ENCODE results near the gene MPPED2. TPM values are rescaled to one million over a fixed set of nuclear protein-coding genes. Genes with fewer than 3 reads are reported as not detected.

MPPED2 gene
- total and polyA plus RNA-seq, 2 experiments from 2014 or later = 7.0 to 7.6 TPM

- Histone ChIP-seq H3K4me1 (ENCODE audit: insufficient read depth) (no peaks in the 10 kb centered on the region), H3K79me2 (no peaks in the 10 kb centered on the region), H3K9me3 (ENCODE audit: low read depth) (no peaks in the 10 kb centered on the region), H4K20me1 (ENCODE audit: insufficient read depth, poor library complexity, severe bottlenecking) (no peaks in the 10 kb centered on the region), H3K9me2 (replicated peaks; ENCODE audit: insufficient read depth) (no peaks in the 10 kb centered on the region), H3K4me3 (no peak overlapping the region), H3K4me2 (no peak overlapping the region), H3K27ac (no peak overlapping the region), H2AFZ (no peak overlapping the region), H3K36me3 (replicated peaks; ENCODE audit: insufficient read depth, low read depth) (no peaks in the 10 kb centered on the region), H3K27me3 (no peaks in the 10 kb centered on the region)
- TF ChIP-seq CTCF (IDR thresholded peaks at IDR 0.05; ENCODE audit: poor library complexity) (no peak), EZH2phosphoT487 (IDR thresholded peaks at IDR 0.05; ENCODE audit: low read depth, severe bottlenecking, unreplicated experiment) (no peak), EZH2 (IDR thresholded peaks at IDR 0.05; ENCODE audit: borderline replicate concordance) (no peak)
- peak; percentile 45 for DNase-seq (ENCODE audit: low spot score)
- WGBS (ENCODE audit: low lambda C conversion rate, missing lambda C conversion rate) = 40% methylated on average over 2 of the region's 2 CpGs
Observed at GRCh38 chr11:30445056-30445455, 141.1 kb downstream of the MPPED2 start.

GRCh38 chr11:30440510-30440909 lies 145.6 kb downstream of the MPPED2 start:
- TF ChIP-seq CTCF (IDR thresholded peaks at IDR 0.05; ENCODE audit: poor library complexity) (no peak), EZH2phosphoT487 (IDR thresholded peaks at IDR 0.05; ENCODE audit: low read depth, severe bottlenecking, unreplicated experiment) (no peak), EZH2 (IDR thresholded peaks at IDR 0.05; ENCODE audit: borderline replicate concordance) (no peak)
- no peaks in the 10 kb centered on the region for H3K9me3 ChIP-seq (ENCODE audit: low read depth)
- H3K27me3 ChIP-seq = no peaks in the 10 kb centered on the region
- H3K9me2 ChIP-seq (replicated peaks; ENCODE audit: insufficient read depth) = no peaks in the 10 kb centered on the region
- no peak overlapping the region for H3K27ac ChIP-seq
- no peaks in the 10 kb centered on the region for H3K36me3 ChIP-seq (replicated peaks; ENCODE audit: insufficient read depth, low read depth)
- H3K4me1 ChIP-seq (ENCODE audit: insufficient read depth) = no peaks in the 10 kb centered on the region
- H3K79me2 ChIP-seq = no peaks in the 10 kb centered on the region
- DNase-seq (ENCODE audit: low spot score) = no peak
- no peak overlapping the region for H3K4me2 ChIP-seq
- WGBS (ENCODE audit: low lambda C conversion rate, missing lambda C conversion rate) = 83% methylated on average over 4 of the region's 4 CpGs
- no peak overlapping the region for H3K4me3 ChIP-seq
- no peak overlapping the region for H2AFZ ChIP-seq
- H4K20me1 ChIP-seq (ENCODE audit: insufficient read depth, poor library complexity, severe bottlenecking) = no peaks in the 10 kb centered on the region

GRCh38 chr11:30436801-30437200 lies 149.4 kb downstream of the MPPED2 start:
- H3K4me2 ChIP-seq = no peak overlapping the region
- 84% methylated on average over 3 of the region's 3 CpGs for WGBS (ENCODE audit: low lambda C conversion rate, missing lambda C conversion rate)
- H3K27ac ChIP-seq = no peak overlapping the region
- H3K79me2 ChIP-seq = no peaks in the 10 kb centered on the region
- TF ChIP-seq CTCF (IDR thresholded peaks at IDR 0.05; ENCODE audit: poor library complexity) = no peak
- no peak for TF ChIP-seq EZH2 (IDR thresholded peaks at IDR 0.05; ENCODE audit: borderline replicate concordance)
- TF ChIP-seq EZH2phosphoT487 (IDR thresholded peaks at IDR 0.05; ENCODE audit: low read depth, severe bottlenecking, unreplicated experiment) = no peak
- no peak overlapping the region for H3K4me3 ChIP-seq
- H3K36me3 ChIP-seq (replicated peaks; ENCODE audit: insufficient read depth, low read depth) = no peaks in the 10 kb centered on the region
- no peak for DNase-seq (ENCODE audit: low spot score)
- H3K27me3 ChIP-seq = no peaks in the 10 kb centered on the region
- no peak overlapping the region for H2AFZ ChIP-seq
- no peaks in the 10 kb centered on the region for H3K9me2 ChIP-seq (replicated peaks; ENCODE audit: insufficient read depth)
- H4K20me1 ChIP-seq (ENCODE audit: insufficient read depth, poor library complexity, severe bottlenecking) = no peaks in the 10 kb centered on the region
- no peaks in the 10 kb centered on the region for H3K9me3 ChIP-seq (ENCODE audit: low read depth)
- H3K4me1 ChIP-seq (ENCODE audit: insufficient read depth) = no peaks in the 10 kb centered on the region

- TF ChIP-seq CTCF (IDR thresholded peaks at IDR 0.05; ENCODE audit: poor library complexity) (no peak), EZH2phosphoT487 (IDR thresholded peaks at IDR 0.05; ENCODE audit: low read depth, severe bottlenecking, unreplicated experiment) (no peak), EZH2 (IDR thresholded peaks at IDR 0.05; ENCODE audit: borderline replicate concordance) (no peak)
- no peaks in the 10 kb centered on the region for H4K20me1 ChIP-seq (ENCODE audit: insufficient read depth, poor library complexity, severe bottlenecking)
- no peak overlapping the region for H3K4me3 ChIP-seq
- no peak for DNase-seq (ENCODE audit: low spot score)
- no peaks in the 10 kb centered on the region for H3K9me2 ChIP-seq (replicated peaks; ENCODE audit: insufficient read depth)
- no peak overlapping the region for H2AFZ ChIP-seq
- no peaks in the 10 kb centered on the region for H3K9me3 ChIP-seq (ENCODE audit: low read depth)
- no peaks in the 10 kb centered on the region for H3K27me3 ChIP-seq
- H3K27ac ChIP-seq = no peak overlapping the region
- no peaks in the 10 kb centered on the region for H3K4me1 ChIP-seq (ENCODE audit: insufficient read depth)
- H3K36me3 ChIP-seq (replicated peaks; ENCODE audit: insufficient read depth, low read depth) = no peaks in the 10 kb centered on the region
- no peaks in the 10 kb centered on the region for H3K79me2 ChIP-seq
- no peak overlapping the region for H3K4me2 ChIP-seq
Observed at GRCh38 chr11:30435488-30435887, 150.7 kb downstream of the MPPED2 start.

Data from hepatocyte (in vitro differentiated cells).